ENCODE data around the gene ENTREP1.
"Not testable (repeated sequence)": the region's sequence is repeated elsewhere in the genome, so short reads cannot be mapped to it uniquely, and the experiment has no call there.

Gene ENTREP1

DNA sequence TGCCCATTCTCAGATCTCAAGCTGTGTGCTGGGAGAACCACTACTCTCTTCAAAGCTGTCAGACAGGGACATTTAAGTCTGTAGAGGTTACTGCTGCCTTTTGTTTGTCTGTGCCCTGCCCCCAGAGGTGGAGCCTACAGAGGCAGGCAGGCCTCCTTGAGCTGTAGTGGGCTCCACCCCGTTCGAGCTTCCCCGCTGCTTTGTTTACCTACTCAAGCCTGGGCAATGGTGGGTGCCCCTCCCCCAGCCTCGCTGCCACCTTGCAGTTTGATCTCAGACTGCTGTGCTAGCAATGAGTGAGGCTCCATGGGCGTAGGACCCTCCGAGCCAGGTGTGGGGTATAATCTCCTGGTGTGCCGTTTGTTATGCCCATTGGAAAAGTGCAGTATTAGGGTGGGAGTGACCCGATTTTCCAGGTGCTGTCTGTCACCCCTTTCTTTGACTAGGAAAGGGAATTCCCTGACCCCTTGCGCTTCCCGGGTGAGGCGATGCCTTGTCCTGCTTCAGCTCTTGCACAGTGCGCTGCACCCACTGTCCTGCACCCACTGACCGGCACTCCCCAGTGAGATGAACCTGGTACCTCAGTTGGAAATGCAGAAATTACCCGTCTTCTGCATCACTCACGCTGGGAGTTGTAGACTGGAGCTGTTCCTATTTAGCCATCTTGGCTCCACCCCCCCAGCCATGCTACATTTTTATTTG lies 115.4 kb downstream of the ENTREP1 start:
- in situ Hi-C loops (cut with HindIII; ENCODE audit: low sequenced_read_pairs) = not testable (repeated sequence)
